Measurements from ENCODE around the gene OPHN1. TPM values are rescaled to one million over a fixed set of nuclear protein-coding genes. Genes with fewer than 3 reads are reported as not detected.

Gene OPHN1
- total and polyA plus RNA-seq, 2 donors (not counting 3 experiments of a cell fraction or from before 2014, with no cell fraction given), result 3.9 to 6.7 TPM

- no peak overlapping the region for H3K4me2 ChIP-seq (ENCODE audit: insufficient read depth, low read length)
- no peaks in the 10 kb centered on the region for H3K36me3 ChIP-seq (ENCODE audit: control insufficient read depth in 2 of 2, extremely low read depth in 1 of 2, insufficient read depth in 2 of 2, low read length in 2 of 2)
- intact Hi-C loops (cut with micrococcal nuclease) (loop anchor here (1.0 to 5.0 kb wide), 4 partner anchors 265 to 610 kb away; no protein-coding TSS in a partner anchor), dilution Hi-C loops (cut with MboI; ENCODE audit: extremely low pct_ligation_motif_present, low sequenced_read_pairs) (no loop called here)
- peak; percentile 86 for FAIRE-seq
- H3K79me2 ChIP-seq (ENCODE audit: control insufficient read depth, insufficient read depth, low read length), result no peaks in the 10 kb centered on the region
- peaks cover 15% of the 10 kb centered on the region for H3K4me1 ChIP-seq (ENCODE audit: control insufficient read depth, extremely low read depth, insufficient read depth, low read length)
- H3K9me1 ChIP-seq (replicated peaks; ENCODE audit: control insufficient read depth, extremely low read depth, insufficient read depth, low read length), result no peaks in the 10 kb centered on the region
- no peak overlapping the region for H2AFZ ChIP-seq (ENCODE audit: low read depth, low read length)
- H4K20me1 ChIP-seq (replicated peaks; ENCODE audit: control insufficient read depth, extremely low read depth, insufficient read depth, low read length), result no peaks in the 10 kb centered on the region
- no peak overlapping the region for H3K9ac ChIP-seq (replicated peaks; ENCODE audit: extremely low read depth, insufficient read depth, low read length)
- no peaks in the 10 kb centered on the region for H3K27me3 ChIP-seq (ENCODE audit: control insufficient read depth in 2 of 2, insufficient read depth in 2 of 2, low read length in 2 of 2)
- CTCF ChIA-PET, result interaction anchor here (0.6 to 5.0 kb wide), 27 partner anchors 8 to 611 kb away, joined by 3 to 65 read pairs (median 5); partner anchors contain the start of genes OPHN1 and YIPF6
- H3K4me3 ChIP-seq (replicated peaks in 1 of 3; ENCODE audit: insufficient read depth in 1 of 3, low read depth in 1 of 3, low read length in 3 of 3), result no peak overlapping the region
- no peak overlapping the region for H3K27ac ChIP-seq (ENCODE audit: insufficient read depth, low read depth, low read length)
- peak; percentile 53 for DNase-seq (ENCODE audit: low read depth, low spot score)
- no TSS peak for BruUV-seq (replicated peaks)
- no peak for TF ChIP-seq MAX (IDR thresholded peaks at IDR 0.05; ENCODE audit: insufficient read depth, insufficient read length)
- TF ChIP-seq, protein P1, sequence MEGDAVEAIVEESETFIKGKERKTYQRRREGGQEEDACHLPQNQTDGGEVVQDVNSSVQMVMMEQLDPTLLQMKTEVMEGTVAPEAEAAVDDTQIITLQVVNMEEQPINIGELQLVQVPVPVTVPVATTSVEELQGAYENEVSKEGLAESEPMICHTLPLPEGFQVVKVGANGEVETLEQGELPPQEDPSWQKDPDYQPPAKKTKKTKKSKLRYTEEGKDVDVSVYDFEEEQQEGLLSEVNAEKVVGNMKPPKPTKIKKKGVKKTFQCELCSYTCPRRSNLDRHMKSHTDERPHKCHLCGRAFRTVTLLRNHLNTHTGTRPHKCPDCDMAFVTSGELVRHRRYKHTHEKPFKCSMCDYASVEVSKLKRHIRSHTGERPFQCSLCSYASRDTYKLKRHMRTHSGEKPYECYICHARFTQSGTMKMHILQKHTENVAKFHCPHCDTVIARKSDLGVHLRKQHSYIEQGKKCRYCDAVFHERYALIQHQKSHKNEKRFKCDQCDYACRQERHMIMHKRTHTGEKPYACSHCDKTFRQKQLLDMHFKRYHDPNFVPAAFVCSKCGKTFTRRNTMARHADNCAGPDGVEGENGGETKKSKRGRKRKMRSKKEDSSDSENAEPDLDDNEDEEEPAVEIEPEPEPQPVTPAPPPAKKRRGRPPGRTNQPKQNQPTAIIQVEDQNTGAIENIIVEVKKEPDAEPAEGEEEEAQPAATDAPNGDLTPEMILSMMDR (IDR thresholded peaks at IDR 0.05; ENCODE audit: extremely low read depth in 1 of 2, insufficient read depth in 1 of 2, low read depth in 1 of 2, low read length in 2 of 2), result peak; percentile 37 to 57
- POLR2A ChIA-PET, result no interaction called here
- H3K9me3 ChIP-seq (replicated peaks; ENCODE audit: control insufficient read depth, insufficient read depth, low read length), result no peaks in the 10 kb centered on the region
Measured at GRCh38 chrX:68196939-68197791, 236.1 kb downstream of the OPHN1 start.

DNA sequence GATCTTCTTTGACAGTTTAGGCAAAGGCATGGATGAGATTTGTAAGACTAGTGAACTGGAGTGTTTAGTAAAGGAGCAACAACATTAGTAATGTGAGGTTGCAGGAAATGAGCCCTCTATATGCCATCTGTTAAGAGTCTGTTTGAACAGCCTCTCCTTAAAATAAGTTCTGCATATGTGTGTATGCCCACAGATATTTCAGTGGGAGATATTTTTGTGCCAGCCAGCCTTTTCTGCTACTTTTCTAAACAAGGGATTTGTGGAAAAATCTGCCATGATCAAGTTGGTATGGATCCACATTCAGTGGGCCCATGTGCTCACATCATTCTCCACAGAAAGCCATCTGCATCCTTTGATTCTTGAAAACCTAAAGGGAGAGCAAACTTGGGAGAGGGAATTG is 237.7 kb downstream of the OPHN1 start:
- BruUV-seq (replicated peaks), result no TSS peak
- ChIA-PET POLR2A (no interaction called here), CTCF (interaction anchor here (1.5 to 3.2 kb wide), 4 partner anchors 10 to 314 kb away, joined by 3 to 59 read pairs (median 23); partner anchors contain the start of gene YIPF6)
- no peak overlapping the region for H3K4me2 ChIP-seq (ENCODE audit: insufficient read depth, low read length)
- no peak for FAIRE-seq
- H3K9me3 ChIP-seq (replicated peaks; ENCODE audit: control insufficient read depth, insufficient read depth, low read length), result no peaks in the 10 kb centered on the region
- no peaks in the 10 kb centered on the region for H3K79me2 ChIP-seq (ENCODE audit: control insufficient read depth, insufficient read depth, low read length)
- H3K36me3 ChIP-seq (ENCODE audit: control insufficient read depth in 2 of 2, extremely low read depth in 1 of 2, insufficient read depth in 2 of 2, low read length in 2 of 2), result no peaks in the 10 kb centered on the region
- H3K27ac ChIP-seq (ENCODE audit: insufficient read depth, low read depth, low read length), result no peak overlapping the region
- H3K9me1 ChIP-seq (replicated peaks; ENCODE audit: control insufficient read depth, extremely low read depth, insufficient read depth, low read length), result no peaks in the 10 kb centered on the region
- H4K20me1 ChIP-seq (replicated peaks; ENCODE audit: control insufficient read depth, extremely low read depth, insufficient read depth, low read length), result no peaks in the 10 kb centered on the region
- no peak overlapping the region for H2AFZ ChIP-seq (ENCODE audit: low read depth, low read length)
- dilution Hi-C loops (cut with MboI; ENCODE audit: extremely low pct_ligation_motif_present, low sequenced_read_pairs), result no loop called here
- peaks cover 15% of the 10 kb centered on the region for H3K4me1 ChIP-seq (ENCODE audit: control insufficient read depth, extremely low read depth, insufficient read depth, low read length)
- H3K9ac ChIP-seq (replicated peaks; ENCODE audit: extremely low read depth, insufficient read depth, low read length), result no peak overlapping the region
- TF ChIP-seq, protein P1 (IDR thresholded peaks at IDR 0.05; ENCODE audit: extremely low read depth in 1 of 2, insufficient read depth in 1 of 2, low read depth in 1 of 2, low read length in 2 of 2), result no peak
- TF ChIP-seq POLR2AphosphoS5 (IDR thresholded peaks at IDR 0.05; ENCODE audit: insufficient read depth, low read depth, low read length) (no peak), POLR2A (IDR thresholded peaks at IDR 0.05; ENCODE audit: low read depth, low read length) (no peak), EZH2 (IDR thresholded peaks at IDR 0.05; ENCODE audit: borderline replicate concordance, low read depth, low read length, severe bottlenecking) (no peak), FOS (IDR thresholded peaks at IDR 0.05; ENCODE audit: borderline replicate concordance, insufficient read depth, low read length) (no peak), GATA2 (IDR thresholded peaks at IDR 0.05; ENCODE audit: insufficient read depth, insufficient read length, low read depth, low read length) (no peak), MAX (IDR thresholded peaks at IDR 0.05; ENCODE audit: insufficient read depth, insufficient read length) (no peak), JUN (IDR thresholded peaks at IDR 0.05; ENCODE audit: borderline replicate concordance, insufficient read depth, insufficient read length, low read depth) (no peak), MYC (IDR thresholded peaks at IDR 0.05; ENCODE audit: low read depth, low read length) (no peak)
- no peak overlapping the region for H3K4me3 ChIP-seq (replicated peaks in 1 of 3; ENCODE audit: insufficient read depth in 1 of 3, low read depth in 1 of 3, low read length in 3 of 3)
- intact Hi-C loops (cut with micrococcal nuclease), result loop anchor here (5.0 kb wide), 1 partner anchor 612 kb away; no protein-coding TSS in a partner anchor
- DNase-seq (ENCODE audit: low read depth, low spot score), result no peak
- H3K27me3 ChIP-seq (ENCODE audit: control insufficient read depth in 2 of 2, insufficient read depth in 2 of 2, low read length in 2 of 2), result no peaks in the 10 kb centered on the region

Data from endothelial cell of umbilical vein (primary cell).